ENCODE data around the gene FSTL5.
A peak's percentile ranks its signal among the peaks of the same experiment; 100 is the strongest.

FSTL5 gene

GRCh38 chr4:162151386-162151785 is 12.4 kb downstream of the FSTL5 start:
- Histone ChIP-seq H3K36me3 (replicated peaks; ENCODE audit: insufficient read depth, low read length) (no peaks in the 10 kb centered on the region), H3K27me3 (replicated peaks; ENCODE audit: insufficient read depth, low read length) (no peaks in the 10 kb centered on the region), H3K9me2 (replicated peaks; ENCODE audit: insufficient read depth, low read length) (no peaks in the 10 kb centered on the region), H3K4me2 (ENCODE audit: low read depth, low read length) (no peak overlapping the region), H2AFZ (ENCODE audit: low read length) (no peak overlapping the region), H3K27ac (ENCODE audit: low read length) (no peak overlapping the region), H3K79me2 (ENCODE audit: low read length) (no peaks in the 10 kb centered on the region), H3K9ac (ENCODE audit: low read length) (no peak overlapping the region), H3K4me3 (ENCODE audit: low read length) (no peak overlapping the region), H4K20me1 (ENCODE audit: insufficient read depth, low read length) (no peaks in the 10 kb centered on the region), H3K4me1 (ENCODE audit: low read length) (peaks cover 19% of the 10 kb centered on the region), H3F3A (ENCODE audit: insufficient read depth, low read length) (peaks cover 5% of the 10 kb centered on the region; the same call in 1 of the 2 replicates), H3K9me3 (replicated peaks; ENCODE audit: insufficient read depth, low read length) (no peaks in the 10 kb centered on the region)
- TF ChIP-seq CTCF (IDR thresholded peaks at IDR 0.05; ENCODE audit: low read length): no peak
- TF ChIP-seq EZH2 (optimal IDR thresholded peaks at IDR 0.05; ENCODE audit: low read depth, low read length): no peak
- no peak for TF ChIP-seq EZH2phosphoT487 (IDR thresholded peaks at IDR 0.05; ENCODE audit: low read length)
- no peak for DNase-seq

GRCh38 chr4:162149644-162150043 is 14.2 kb downstream of the FSTL5 start:
- Histone ChIP-seq H3K4me1 (ENCODE audit: low read length) (peaks cover 19% of the 10 kb centered on the region), H3K9me2 (replicated peaks; ENCODE audit: insufficient read depth, low read length) (no peaks in the 10 kb centered on the region), H3K27ac (ENCODE audit: low read length) (peak overlapping the region; percentile 33; the same call in 1 of the 2 replicates), H3K79me2 (ENCODE audit: low read length) (no peaks in the 10 kb centered on the region), H3K4me2 (ENCODE audit: low read depth, low read length) (peak overlapping the region; percentile 42; the same call in 1 of the 2 replicates), H4K20me1 (ENCODE audit: insufficient read depth, low read length) (no peaks in the 10 kb centered on the region), H3K36me3 (replicated peaks; ENCODE audit: insufficient read depth, low read length) (no peaks in the 10 kb centered on the region), H3F3A (ENCODE audit: insufficient read depth, low read length) (peaks cover 5% of the 10 kb centered on the region; the same call in 1 of the 2 replicates), H3K27me3 (replicated peaks; ENCODE audit: insufficient read depth, low read length) (no peaks in the 10 kb centered on the region), H3K9me3 (replicated peaks; ENCODE audit: insufficient read depth, low read length) (no peaks in the 10 kb centered on the region), H3K4me3 (ENCODE audit: low read length) (no peak overlapping the region), H2AFZ (ENCODE audit: low read length) (peak overlapping the region; percentile 38; the same call in 1 of the 2 replicates), H3K9ac (ENCODE audit: low read length) (no peak overlapping the region)
- peak; percentile 62 for DNase-seq
- TF ChIP-seq CTCF (IDR thresholded peaks at IDR 0.05; ENCODE audit: low read length) (no peak), EZH2 (optimal IDR thresholded peaks at IDR 0.05; ENCODE audit: low read depth, low read length) (no peak), EZH2phosphoT487 (IDR thresholded peaks at IDR 0.05; ENCODE audit: low read length) (no peak)

- TF ChIP-seq EZH2 (optimal IDR thresholded peaks at IDR 0.05; ENCODE audit: low read depth, low read length): no peak
- TF ChIP-seq EZH2phosphoT487 (IDR thresholded peaks at IDR 0.05; ENCODE audit: low read length): no peak
- no peak for TF ChIP-seq CTCF (IDR thresholded peaks at IDR 0.05; ENCODE audit: low read length)
- Histone ChIP-seq H3K4me1 (ENCODE audit: low read length) (no peaks in the 10 kb centered on the region), H3K9me2 (replicated peaks; ENCODE audit: insufficient read depth, low read length) (no peaks in the 10 kb centered on the region; the same call in 1 of the 2 replicates), H3F3A (ENCODE audit: insufficient read depth, low read length) (no peaks in the 10 kb centered on the region), H4K20me1 (ENCODE audit: insufficient read depth, low read length) (no peaks in the 10 kb centered on the region), H2AFZ (ENCODE audit: low read length) (no peak overlapping the region), H3K9me3 (replicated peaks; ENCODE audit: insufficient read depth, low read length) (no peaks in the 10 kb centered on the region), H3K4me2 (ENCODE audit: low read depth, low read length) (no peak overlapping the region), H3K27me3 (replicated peaks; ENCODE audit: insufficient read depth, low read length) (no peaks in the 10 kb centered on the region), H3K36me3 (replicated peaks; ENCODE audit: insufficient read depth, low read length) (no peaks in the 10 kb centered on the region), H3K27ac (ENCODE audit: low read length) (no peak overlapping the region), H3K79me2 (ENCODE audit: low read length) (no peaks in the 10 kb centered on the region), H3K4me3 (ENCODE audit: low read length) (no peak overlapping the region), H3K9ac (ENCODE audit: low read length) (no peak overlapping the region)
- DNase-seq: no peak
Observed at GRCh38 chr4:162140051-162140683, 23.6 kb downstream of the FSTL5 start.
